ENCODE results near the gene POLDIP3.
"Not testable (repeated sequence)": the region's sequence is repeated elsewhere in the genome, so short reads cannot be mapped to it uniquely, and the experiment has no call there.

Gene POLDIP3

DNA sequence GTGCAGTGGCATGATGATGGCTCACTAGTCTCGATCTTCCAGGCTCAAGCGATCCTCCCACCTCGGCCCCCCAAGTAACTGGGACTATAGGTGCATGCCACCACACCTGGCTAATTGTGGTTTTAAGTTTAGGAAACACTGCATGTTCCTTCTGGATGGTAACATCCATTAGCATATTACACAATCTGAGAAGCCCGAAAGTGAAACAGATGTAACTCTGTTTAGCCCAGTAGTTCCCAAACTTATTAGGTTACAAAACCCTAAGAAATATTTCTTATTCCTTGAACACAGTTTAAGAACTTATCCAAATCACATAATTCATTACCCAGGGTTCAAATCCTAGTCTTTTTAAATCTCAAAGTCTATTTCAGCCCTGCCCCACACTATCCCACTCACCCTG is 28.3 kb downstream of the POLDIP3 start:
- no peak for DNase-seq (ENCODE audit: low read depth in 3 of 3)

DNA sequence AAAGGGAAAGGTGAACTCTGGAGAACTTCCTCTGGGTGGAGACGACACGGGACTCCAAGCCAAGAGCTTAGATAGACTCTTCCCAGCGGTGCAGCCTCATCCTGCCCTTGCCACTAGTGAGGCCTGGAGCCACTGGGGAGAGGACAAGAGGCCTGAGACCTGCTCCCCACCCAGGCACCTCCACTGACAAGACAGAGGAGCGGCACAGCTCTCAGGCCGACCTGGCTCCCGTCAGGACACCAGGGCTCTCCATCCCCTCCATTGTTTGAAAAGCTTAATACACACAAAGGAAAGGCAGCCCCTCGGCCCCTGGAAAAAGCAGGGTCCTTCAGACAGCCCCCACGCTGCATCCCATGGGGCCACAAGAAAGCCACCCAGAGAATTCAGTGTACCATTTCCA is 29.6 kb downstream of the POLDIP3 start:
- DNase-seq (ENCODE audit: low read depth in 3 of 3): no peak

DNA sequence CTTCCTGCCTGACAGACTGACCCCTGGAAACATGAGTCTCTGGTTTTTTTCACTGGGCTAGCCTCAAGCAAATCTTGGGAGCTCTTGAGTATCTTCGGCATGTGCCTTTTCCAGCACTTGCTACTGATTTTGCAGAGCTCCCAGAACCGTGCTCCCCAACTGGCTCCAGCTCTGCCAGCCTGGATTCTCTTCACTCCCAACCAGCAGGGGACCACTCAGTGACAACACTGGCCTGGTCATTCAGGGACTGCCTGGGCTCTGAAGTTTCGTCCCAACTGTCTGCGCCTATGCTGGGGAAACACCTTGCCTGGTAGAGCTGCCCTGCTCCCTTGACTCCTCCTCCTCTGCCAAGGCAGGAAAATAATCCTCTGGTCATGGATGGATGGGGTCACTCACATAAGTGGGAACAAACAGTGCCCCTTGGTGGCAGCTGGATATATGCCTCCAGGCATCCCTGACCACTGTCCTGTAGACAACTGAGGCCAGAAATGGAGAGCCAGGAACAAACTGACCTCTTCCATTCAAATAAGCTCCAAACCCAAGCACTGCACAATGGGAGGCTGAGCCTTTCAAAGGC is 30.2 kb downstream of the POLDIP3 start:
- no peak for DNase-seq (ENCODE audit: low read depth in 3 of 3)

DNA sequence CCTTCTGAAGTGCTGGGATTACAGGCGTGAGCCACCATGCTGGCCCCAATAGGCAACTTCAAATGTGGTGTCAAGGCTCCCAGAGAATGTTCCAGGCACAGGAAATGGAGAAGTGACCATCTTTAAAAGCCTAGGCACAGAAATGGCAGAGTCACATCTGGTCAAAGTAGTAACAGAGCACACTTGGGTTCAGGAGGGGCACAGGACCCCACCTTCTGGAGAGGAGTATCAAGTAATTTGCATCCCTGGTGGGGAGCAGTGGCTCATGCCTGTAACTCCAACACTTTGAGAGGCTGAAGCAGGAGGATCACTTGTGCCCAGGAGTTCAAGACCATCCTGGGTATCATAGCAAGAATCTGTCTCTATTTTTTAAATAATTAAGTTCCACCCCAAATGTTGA is 31.7 kb downstream of the POLDIP3 start:
- DNase-seq (ENCODE audit: low read depth in 3 of 3): no peak

DNA sequence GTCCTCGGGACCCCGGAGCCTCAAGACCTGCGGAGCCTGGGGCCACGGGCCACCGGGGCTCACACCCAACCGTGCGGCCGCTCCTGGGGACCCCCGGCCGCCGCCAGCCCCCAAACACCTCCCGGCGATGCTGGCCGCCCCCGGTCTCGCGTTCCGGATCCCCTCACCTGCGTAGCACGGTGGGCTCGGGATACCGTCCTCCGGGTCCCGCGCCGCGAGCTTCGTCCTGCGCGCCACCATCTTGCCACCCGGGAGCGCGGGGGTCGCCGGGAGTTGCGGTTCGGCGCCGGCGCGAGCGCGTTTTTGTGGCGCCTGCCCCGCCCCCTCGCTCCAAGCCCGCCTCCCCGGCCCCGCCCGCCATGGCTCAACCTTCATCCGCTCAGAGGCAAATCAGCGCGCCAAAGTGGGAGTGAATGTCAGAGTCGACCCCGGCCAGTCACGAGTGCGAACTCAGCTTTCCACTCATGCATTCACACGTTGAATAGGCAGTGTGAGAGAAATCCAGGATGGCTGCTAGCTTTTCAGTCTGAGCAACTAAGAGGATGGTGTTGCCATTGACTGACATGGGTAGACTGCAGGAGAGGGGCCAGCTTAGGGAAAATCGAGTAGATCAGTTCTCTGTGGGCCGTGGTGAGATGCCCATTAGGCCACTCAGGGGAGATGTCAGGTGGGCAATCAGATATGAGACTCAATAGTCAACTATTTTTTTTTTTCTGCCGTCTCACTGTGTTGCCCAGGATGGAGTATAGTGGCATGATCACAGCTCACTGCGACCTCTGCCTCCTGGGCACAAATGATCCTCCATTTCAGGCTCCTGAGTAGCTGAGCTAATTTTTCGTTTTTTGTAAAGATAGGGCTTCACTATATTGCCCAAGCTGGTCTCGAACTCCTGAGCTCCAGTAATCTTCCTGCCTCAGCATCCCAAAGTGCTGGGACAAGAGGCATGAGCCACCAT is 32.6 kb downstream of the POLDIP3 start:
- DNase-seq (ENCODE audit: low read depth in 3 of 3): peak; percentile 75 to 84 (median 75)

DNA sequence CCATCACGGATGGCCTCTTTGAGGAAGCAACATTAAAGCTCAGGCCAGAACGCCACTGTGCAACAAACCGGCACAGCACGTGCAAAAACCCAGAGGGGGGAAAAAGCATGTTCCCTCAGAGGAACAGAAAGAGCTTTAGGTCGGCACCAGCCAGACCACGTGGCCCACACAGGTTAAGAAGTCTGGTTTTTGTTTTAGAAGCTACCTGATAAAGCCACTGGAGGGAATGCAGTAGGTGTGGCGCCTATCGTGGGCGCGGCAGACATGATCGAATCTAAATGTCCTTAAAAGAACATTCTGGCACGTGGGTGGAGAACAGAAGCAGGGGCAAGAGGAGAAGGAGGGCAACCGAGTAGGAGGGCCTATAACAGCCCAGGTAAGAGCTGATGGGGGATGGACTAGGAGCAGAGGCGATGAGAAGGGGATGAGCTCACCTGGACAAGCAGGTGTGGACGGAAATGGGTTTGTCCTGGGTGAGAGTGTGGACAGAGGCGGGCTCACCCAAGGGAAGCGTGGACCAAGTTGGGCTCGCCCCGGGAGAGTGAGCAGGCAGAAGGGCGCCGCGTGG is 33.4 kb downstream of the POLDIP3 start:
- not testable (repeated sequence) for DNase-seq (ENCODE audit: low read depth in 3 of 3)

DNA sequence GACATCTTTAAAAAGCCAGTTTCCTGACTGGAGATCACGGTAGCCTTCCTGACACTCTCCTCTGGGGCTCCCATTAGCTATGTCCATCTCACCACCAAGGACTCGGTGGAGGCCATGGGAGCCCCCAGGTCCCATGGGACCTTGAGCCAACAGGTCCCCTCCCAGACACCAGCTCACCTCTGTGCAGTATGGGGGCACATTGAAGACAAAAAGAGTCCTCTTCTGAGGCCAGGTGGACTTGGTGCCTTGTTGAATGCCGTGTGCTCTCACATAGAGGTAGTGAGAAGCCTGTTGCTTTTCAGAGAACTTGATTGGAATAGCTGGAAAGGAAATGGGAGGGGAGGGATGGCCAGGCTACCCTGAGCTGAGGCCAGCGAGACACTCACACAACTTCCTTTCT is 34.6 kb downstream of the POLDIP3 start:
- not testable (repeated sequence) for DNase-seq (ENCODE audit: low read depth in 3 of 3)

DNA sequence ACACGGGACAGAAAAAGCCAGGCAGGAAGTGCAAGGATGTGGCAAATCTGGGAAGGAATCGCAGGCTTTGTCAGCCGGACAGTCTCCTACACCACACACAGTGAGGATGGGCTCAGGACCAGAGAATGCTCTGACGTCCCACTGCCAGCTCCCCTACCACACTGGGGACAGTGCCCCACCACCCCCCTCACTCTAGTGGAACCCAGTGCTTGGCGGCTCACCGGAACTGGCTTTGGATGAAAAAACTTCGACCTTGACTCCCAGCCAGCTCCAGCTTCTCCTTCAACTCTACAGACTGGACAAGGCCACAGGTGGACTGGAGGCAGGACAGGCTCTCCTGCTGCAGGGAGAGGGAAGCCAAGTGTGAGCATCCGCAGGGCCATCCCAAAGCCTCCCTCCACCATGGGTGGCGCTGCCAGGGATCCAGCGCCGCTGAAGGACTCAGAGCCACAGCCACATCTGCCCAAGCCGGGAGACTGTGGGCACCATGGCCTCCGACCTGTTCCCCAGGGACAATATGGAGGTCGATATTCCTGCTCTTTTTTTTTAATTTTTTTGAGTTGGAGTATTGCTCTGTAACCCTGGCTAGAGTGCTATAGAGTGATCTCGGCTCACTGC is 37.0 kb downstream of the POLDIP3 start:
- no peak for DNase-seq (ENCODE audit: low read depth in 3 of 3)

DNA sequence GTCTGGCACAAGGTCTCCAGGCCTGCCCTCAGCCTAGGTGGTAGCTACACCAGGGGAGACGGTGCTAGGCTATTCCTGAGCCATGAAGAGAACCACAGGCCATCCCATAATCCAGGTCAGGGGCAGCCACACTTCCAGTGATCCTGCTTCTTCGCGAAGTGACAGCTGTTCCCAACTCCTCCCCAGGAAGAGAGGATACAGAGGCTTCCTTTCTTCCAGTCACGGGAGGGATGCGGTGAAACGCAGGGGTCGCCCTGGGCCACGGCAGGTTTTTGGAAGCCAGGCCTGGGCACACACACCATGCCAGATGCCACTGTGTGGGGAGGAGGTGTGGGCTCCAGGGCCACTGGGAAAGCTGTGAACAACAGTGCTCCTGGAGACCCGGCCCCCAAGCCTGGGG is 37.5 kb downstream of the POLDIP3 start:
- not testable (repeated sequence) for DNase-seq (ENCODE audit: low read depth in 3 of 3)

DNA sequence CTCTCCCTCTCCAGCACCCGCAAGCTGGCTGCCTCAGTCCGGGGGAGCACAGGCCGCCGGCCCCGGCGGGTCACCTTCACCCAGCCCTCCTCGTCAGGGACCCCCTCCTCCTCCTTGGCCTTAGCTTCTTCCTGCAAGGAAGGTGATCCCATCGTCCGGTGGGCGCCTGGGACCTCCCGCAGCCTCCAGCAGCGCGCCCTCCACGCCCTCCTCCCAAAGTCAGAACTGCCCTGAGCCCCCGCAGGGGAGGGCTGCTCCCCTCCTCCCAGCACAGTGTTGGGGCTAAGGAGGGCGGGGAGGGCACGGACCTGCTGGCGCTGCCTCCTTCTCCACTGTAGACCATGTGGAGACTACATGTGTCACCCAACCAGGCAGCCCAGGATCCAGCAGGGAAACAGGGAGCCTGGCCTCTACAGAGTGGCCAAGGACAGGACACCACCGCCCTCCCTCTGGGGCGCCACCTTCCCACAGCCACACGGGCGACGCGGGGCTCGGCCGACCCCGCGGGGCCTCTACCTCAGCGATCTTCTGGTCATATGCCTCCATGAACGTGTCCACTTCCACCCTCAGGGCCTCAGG is 38.6 kb downstream of the POLDIP3 start:
- DNase-seq (ENCODE audit: low read depth in 3 of 3): not testable (repeated sequence)

DNA sequence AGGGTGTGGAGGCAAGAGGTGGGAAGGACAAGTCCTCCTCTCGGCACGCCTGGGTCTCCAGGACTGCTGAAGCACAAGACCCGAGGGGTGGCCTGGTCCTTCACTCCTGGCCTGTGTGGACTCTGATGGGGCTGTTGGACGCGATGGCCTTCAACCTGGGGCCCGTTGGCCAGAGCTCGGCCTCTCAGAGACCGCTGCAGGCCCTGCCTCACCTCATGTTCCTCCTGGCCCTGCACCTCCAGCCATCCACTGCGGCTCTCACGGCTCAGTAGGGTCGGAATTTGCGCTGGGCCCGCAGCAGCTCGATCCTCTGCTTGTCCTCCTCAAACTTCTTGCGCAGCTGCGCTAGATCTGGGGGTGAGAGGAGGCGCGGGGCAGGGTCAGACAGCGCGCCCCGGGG is 40.2 kb downstream of the POLDIP3 start:
- not testable (repeated sequence) for DNase-seq (ENCODE audit: low read depth in 3 of 3)

DNA sequence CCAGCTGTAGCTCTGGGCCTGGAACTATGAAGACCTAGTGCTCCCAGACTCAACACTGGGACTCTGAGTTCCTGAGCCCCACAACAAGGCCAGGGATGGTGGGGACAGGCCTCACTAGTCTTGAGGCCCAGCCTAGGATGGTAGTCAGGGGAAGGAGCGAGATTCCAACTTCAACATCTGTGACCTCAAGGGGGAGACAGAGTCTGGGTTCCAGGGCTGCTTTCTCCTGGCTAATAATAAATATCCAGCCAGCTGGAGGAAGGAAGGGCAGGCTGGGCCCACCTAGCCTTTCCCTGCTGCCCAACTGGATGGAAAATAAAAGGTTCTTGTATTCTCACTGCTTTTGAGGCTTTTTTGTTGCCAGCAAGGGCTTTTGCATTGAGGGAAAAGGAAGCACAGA is 40.6 kb downstream of the POLDIP3 start:
- not testable (repeated sequence) for DNase-seq (ENCODE audit: low read depth in 3 of 3)

DNA sequence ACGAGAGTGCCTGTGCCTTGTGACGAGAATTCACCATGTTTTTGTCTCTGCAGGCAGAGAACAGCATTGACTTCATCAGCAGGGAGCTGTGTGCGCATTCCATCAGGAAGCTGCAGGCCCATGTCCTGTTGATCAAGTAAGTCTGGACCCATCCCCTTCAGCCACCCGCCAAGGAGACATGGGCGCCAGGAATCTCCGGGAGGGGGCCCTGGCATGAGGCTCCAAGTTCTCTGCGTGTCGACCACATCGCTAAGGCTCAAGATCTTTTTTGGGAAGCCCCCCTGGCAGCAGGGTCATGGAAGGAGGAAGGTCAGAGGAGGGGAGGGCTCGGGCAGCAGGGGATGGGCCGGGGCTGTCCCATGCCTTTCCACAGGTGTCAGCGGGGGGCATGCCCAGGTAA is 43.6 kb downstream of the POLDIP3 start:
- not testable (repeated sequence) for DNase-seq (ENCODE audit: low read depth in 3 of 3)

DNA sequence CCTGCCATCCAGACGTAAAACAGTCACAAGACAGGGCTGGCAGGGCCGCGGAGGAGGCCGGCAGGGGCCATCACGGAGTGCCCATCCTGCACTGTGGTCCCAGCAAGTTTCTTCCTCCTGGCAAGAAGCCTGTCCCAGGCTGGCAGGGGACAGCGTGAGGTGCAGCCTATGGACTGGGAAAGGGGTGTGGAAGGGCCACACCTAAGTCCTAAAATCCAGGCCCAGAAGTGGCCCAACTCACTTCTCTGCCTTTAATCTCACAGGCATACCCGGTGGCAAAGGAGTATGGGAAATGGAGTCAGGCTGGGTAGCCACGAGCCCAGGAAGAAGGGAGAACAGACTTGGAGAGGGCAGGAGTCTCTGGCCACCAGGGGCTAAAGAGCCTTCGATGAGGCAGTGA is 44.1 kb downstream of the POLDIP3 start:
- not testable (repeated sequence) for DNase-seq (ENCODE audit: low read depth in 3 of 3)

DNA sequence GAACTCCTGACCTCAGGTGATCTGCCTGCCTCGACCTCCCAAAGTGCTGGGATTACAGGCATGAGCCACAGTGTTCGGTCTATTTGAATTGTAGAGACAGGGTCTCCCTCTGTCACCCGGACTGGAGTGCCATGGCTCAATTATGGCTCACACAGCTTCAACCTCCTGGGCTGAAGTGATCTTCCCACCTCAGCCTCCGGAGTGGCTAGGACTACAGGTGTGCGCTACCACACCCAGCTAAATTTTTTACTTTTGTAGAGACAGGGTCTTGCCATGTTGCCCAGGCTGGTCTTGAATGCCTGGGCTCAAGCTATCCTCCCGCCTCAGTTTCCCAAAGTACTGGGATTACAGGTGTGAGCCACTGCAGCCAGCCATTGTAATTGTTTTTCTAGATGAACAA is 46.7 kb downstream of the POLDIP3 start:
- DNase-seq (ENCODE audit: low read depth in 3 of 3): not testable (repeated sequence)

DNA sequence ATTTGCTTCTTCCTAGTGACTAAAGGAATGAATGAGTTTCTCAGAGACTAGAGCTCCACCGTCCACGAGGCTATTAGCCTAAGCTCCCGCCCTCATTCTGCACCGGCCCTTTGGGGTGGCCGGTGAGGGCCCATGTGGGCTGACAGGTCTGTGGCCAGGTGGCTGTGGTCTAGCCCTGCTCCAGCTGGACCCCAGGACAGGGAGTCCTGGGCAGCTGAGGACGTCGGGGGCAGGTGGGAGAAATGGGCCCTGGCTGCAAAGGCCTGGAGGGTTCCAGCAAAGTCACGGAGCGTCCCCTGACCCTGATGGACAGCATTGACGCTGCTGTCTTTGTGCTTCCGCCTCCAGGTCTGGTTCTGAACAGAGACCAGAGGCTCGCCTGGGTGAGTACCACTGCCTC is 48.7 kb downstream of the POLDIP3 start:
- no peak for DNase-seq (ENCODE audit: low read depth in 3 of 3)

DNA sequence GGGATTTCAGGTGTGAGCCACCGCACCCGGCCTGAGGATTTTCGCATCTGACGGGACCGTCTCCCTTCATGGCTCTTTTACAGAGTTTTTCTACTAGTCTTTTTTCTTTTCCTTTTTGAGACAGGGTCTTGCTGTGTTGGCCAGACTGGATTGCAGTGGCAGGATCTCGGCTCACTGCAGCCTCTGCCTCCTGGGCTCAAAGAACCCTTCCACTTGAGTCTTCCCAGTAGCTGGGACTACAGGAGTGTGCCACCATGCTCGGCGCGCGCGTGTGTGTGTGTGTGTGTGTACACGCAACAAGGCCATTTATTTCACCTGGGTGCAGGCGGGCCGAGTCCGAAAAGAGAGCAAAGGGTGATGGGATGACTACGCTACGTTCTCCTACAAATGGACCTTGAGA is 50.0 kb downstream of the POLDIP3 start:
- DNase-seq (ENCODE audit: low read depth in 3 of 3): no peak

DNA sequence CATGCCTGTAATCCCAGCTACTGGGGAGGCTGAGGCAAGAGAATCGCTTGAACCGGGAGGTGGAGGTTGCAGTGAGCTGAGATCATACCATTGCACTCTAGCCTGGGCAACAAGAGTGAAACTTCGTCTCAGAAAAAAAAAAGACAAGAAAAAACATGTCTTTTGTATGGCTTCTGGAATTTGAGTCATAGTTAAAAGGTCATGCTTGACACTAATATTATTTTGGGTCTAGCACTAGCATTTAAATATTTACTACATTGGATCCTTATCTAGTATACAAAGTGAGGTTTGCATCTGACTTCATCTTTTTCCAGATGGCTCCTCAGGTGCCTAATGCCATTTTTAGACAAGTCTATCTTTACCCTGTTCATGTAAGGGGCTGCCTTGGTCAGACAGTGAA is 50.7 kb downstream of the POLDIP3 start:
- not testable (repeated sequence) for DNase-seq (ENCODE audit: low read depth in 3 of 3)

DNA sequence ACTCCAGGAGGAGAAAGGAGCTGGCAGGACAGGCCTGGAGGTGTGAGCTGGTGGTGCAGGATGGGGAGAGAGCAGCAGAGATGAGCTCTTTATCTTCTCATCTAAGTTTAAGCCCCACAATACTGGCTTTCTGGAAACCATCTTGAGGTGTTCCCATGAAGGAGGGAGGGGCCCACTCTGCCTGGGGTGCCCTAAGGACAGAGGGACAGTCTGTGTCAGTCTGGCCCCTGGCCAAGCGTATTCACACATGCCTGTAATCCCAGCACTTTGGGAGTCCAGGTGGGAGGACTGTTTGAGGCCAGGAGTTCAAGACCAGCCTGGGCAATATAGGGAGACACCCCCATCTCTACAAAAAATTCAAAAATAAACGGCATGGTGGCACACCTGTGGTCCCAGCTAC is 52.0 kb downstream of the POLDIP3 start:
- DNase-seq (ENCODE audit: low read depth in 3 of 3): no peak

DNA sequence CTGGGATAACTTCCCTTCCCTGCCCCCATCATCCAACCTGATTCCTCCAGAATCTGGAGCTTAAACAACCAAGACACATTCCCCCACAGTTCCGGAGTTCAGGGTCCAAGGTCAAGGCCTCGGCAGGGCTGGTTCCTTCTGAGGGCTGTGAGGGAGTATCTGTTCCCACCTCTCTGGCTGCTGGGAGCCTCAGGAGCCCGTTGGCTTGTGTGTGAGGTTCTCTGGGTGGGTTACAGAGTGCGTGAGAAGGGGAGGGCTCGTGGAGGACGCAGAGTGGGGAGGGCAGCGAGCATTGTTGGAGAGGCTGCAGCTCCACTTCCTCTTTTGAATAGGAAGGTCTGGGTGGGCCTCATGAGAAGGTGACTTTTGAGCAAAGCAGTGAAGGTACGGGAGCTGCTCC is 52.4 kb downstream of the POLDIP3 start:
- no peak for DNase-seq (ENCODE audit: low read depth in 3 of 3)

DNA sequence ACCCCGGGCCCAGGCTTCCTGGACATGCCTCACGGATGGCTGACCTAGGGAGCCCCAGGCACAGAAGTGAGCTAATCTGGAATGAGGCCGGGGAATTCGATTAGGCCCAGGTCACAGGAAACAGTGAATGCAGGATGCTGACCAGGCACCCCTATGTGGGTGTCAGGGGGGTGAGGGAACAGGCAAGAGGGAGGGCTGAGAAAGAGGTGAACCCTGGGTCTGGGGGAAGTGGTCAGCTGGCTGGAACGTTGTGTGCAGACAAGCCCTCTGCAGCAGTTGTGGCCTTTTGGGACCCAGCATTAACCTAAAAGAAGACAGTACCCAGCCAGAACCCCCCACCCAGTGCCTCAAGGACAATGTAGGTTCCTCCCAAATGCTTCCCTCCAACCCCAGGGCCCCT is 52.8 kb downstream of the POLDIP3 start:
- DNase-seq (ENCODE audit: low read depth in 3 of 3): no peak

DNA sequence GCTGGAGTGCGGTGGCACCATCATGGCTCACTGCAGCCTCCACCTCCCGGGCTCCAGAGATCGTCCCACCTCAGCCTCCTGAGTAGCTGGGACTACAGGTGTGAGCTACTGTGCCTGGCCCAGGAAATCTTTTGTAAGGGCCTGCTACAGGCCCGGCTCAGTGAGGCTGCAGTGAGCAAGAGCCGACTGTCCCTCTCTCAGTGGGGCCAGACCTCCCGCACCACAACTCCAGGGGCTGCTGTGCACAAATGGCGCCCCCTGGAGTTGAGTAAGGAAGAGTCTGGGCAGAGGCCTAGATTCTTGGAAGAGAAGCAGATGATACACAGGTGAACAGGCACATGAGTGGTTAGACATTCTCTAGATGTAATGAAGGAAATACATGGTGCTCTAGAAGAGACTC is 53.9 kb downstream of the POLDIP3 start:
- no peak for DNase-seq (ENCODE audit: low read depth in 3 of 3)
